ENCODE results near the gene EZH2.

- TF ChIP-seq, protein P1, sequence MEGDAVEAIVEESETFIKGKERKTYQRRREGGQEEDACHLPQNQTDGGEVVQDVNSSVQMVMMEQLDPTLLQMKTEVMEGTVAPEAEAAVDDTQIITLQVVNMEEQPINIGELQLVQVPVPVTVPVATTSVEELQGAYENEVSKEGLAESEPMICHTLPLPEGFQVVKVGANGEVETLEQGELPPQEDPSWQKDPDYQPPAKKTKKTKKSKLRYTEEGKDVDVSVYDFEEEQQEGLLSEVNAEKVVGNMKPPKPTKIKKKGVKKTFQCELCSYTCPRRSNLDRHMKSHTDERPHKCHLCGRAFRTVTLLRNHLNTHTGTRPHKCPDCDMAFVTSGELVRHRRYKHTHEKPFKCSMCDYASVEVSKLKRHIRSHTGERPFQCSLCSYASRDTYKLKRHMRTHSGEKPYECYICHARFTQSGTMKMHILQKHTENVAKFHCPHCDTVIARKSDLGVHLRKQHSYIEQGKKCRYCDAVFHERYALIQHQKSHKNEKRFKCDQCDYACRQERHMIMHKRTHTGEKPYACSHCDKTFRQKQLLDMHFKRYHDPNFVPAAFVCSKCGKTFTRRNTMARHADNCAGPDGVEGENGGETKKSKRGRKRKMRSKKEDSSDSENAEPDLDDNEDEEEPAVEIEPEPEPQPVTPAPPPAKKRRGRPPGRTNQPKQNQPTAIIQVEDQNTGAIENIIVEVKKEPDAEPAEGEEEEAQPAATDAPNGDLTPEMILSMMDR (IDR thresholded peaks at IDR 0.05): no peak
- no peak for TF ChIP-seq EP300 (IDR thresholded peaks at IDR 0.05)
Measured at GRCh38 chr7:148884299-148885022, 370 bp upstream of the EZH2 start.

Measured in ovary (tissue), 3 donors.